ENCODE measurements around the gene APOC3. TPM values are rescaled to one million over a fixed set of nuclear protein-coding genes. Genes with fewer than 3 reads are reported as not detected.

APOC3 gene
- total RNA-seq, 4 donors from 2014 or later = not detected

GRCh38 chr11:116787786-116788486 is 41.8 kb upstream of the APOC3 start, which contains the start of gene ZPR1:
TSS of gene ZPR1 (minus strand) at chr11:116788023. CDS start at chr11:116787990, 33 bp downstream.
- TF ChIP-seq, protein P1, sequence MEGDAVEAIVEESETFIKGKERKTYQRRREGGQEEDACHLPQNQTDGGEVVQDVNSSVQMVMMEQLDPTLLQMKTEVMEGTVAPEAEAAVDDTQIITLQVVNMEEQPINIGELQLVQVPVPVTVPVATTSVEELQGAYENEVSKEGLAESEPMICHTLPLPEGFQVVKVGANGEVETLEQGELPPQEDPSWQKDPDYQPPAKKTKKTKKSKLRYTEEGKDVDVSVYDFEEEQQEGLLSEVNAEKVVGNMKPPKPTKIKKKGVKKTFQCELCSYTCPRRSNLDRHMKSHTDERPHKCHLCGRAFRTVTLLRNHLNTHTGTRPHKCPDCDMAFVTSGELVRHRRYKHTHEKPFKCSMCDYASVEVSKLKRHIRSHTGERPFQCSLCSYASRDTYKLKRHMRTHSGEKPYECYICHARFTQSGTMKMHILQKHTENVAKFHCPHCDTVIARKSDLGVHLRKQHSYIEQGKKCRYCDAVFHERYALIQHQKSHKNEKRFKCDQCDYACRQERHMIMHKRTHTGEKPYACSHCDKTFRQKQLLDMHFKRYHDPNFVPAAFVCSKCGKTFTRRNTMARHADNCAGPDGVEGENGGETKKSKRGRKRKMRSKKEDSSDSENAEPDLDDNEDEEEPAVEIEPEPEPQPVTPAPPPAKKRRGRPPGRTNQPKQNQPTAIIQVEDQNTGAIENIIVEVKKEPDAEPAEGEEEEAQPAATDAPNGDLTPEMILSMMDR (IDR thresholded peaks at IDR 0.05) = peak in 3 of 6 experiments; percentile 24 to 26 (median 25)
- peak in 1 of 2 donors; percentile 88 for TF ChIP-seq POLR2A (IDR thresholded peaks at IDR 0.05)

DNA sequence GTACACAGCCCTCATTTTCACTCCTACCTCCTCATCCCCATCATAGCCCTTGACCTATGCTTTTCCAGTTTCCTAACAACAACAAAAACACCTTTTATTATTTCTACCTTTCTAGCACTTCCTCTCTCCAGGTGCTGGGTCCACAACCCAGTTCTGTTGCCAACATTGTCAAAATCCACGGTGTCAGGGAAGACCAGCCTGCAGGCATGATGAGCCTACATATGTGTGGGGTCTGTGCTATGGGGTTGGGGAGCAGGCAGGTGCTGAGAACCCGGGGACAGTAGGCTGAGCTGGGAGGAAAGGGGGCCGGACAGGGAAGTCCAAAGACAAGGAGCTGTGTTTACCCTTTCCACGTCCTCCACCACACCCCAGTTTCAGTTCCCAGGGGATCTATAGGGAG is 41.2 kb upstream of the APOC3 start:
- 49 to 52% methylated on average over 4 of the region's 4 CpGs for WGBS, 2 donors
- no peak for TF ChIP-seq POLR2A (IDR thresholded peaks at IDR 0.05)
- TF ChIP-seq, protein P1 (IDR thresholded peaks at IDR 0.05) = no peak
- H3K9me3 ChIP-seq = no peaks in the 10 kb centered on the region

More at GRCh38 chr11:116787786-116788486, 41.8 kb upstream of the APOC3 start, which contains the start of gene ZPR1:
- intact Hi-C loops (cut with DNase I) = no loop called here
- Histone ChIP-seq H3K27me3 (no peaks in the 10 kb centered on the region), H3K4me1 (peaks cover 13 to 32% of the 10 kb centered on the region in 2 donors), H3K9me3 (no peaks in the 10 kb centered on the region), H3K27ac (peak within 1 kb of the TSS; percentile 72 to 84 (median 82)), H3K36me3 (peaks cover 28 to 31% of the 10 kb centered on the region in 2 donors), H3K4me3 (replicated peaks in 1 of 3) (peak within 1 kb of the TSS; percentile 84 to 93 (median 92))
- peak; percentile 79 to 82 for DNase-seq
- WGBS, 2 donors = 1% methylated on average over 18 to 37 of the region's 56 CpGs

DNA sequence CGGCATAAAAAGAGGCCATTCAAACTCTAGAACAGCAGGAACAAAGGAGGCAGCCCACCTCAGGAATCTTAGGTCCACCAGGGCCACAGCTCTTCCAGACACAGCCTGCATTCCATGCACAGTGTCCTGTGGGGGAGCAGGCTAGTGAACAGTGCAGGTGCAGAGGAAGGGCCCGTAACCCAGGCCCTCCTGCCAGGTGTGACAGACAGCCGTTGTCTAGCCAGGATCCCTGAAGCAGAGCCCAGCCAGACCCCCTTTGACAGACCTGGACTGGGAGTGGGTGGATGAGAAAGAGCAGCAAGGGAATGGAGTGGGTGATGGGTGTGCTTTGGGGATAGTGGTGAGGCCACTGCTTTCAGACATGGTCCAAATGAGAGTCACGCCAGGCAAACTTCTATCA is 40.7 kb upstream of the APOC3 start:
- no peaks in the 10 kb centered on the region for H3K9me3 ChIP-seq
- H3K4me3 ChIP-seq (replicated peaks in 1 of 3) = no peak overlapping the region
- WGBS, 2 donors = 83 to 92% methylated on average over 4 of the region's 4 CpGs
- H3K36me3 ChIP-seq = peaks cover 18 to 22% of the 10 kb centered on the region in 2 donors
- H3K4me1 ChIP-seq = peaks cover 13 to 32% of the 10 kb centered on the region in 2 donors
- intact Hi-C loops (cut with DNase I) = no loop called here
- no peaks in the 10 kb centered on the region for H3K27me3 ChIP-seq
- no peak for DNase-seq
- TF ChIP-seq, protein P1 (IDR thresholded peaks at IDR 0.05) = no peak
- no peak for TF ChIP-seq POLR2A (IDR thresholded peaks at IDR 0.05)
- no peak overlapping the region for H3K27ac ChIP-seq

More for the DNA sequence above, 41.2 kb upstream of the APOC3 start:
- Histone ChIP-seq H3K4me1 (peaks cover 13 to 32% of the 10 kb centered on the region in 2 donors), H3K27ac (peak overlapping the region in 2 of 3 donors; percentile 72 to 84), H3K4me3 (replicated peaks in 1 of 3) (peak overlapping the region; percentile 84 to 93 (median 92)), H3K36me3 (peaks cover 22 to 25% of the 10 kb centered on the region in 2 donors), H3K27me3 (no peaks in the 10 kb centered on the region)
- no peak for DNase-seq
- intact Hi-C loops (cut with DNase I) = no loop called here

- intact Hi-C loops (cut with DNase I) = loop anchor here (5.0 kb wide), 3 partner anchors 47 to 437 kb away; partner anchors contain the start of gene APOA1
Observed at GRCh38 chr11:116790167-116791001, 39.3 kb upstream of the APOC3 start.

More at GRCh38 chr11:116790167-116791001, 39.3 kb upstream of the APOC3 start:
- peaks cover 4 to 8% of the 10 kb centered on the region in 2 donors for H3K36me3 ChIP-seq
- peaks cover 13 to 32% of the 10 kb centered on the region in 2 donors for H3K4me1 ChIP-seq
- H3K4me3 ChIP-seq (replicated peaks in 1 of 3) = no peak overlapping the region
- no peak for DNase-seq
- TF ChIP-seq, protein P1 (IDR thresholded peaks at IDR 0.05) = no peak
- no peak for TF ChIP-seq POLR2A (IDR thresholded peaks at IDR 0.05)
- H3K27me3 ChIP-seq = no peaks in the 10 kb centered on the region
- H3K9me3 ChIP-seq = no peaks in the 10 kb centered on the region
- H3K27ac ChIP-seq = no peak overlapping the region
- WGBS, 2 donors = 68 to 88% methylated on average over 23 to 51 of the region's 53 CpGs

Data from thyroid gland (tissue), 4 donors.